Naive B cell (primary cell): ENCODE measurements around the gene RETSAT. TPM values are rescaled to one million over a fixed set of nuclear protein-coding genes. Genes with fewer than 3 reads are reported as not detected.
"Not testable (repeated sequence)": the region's sequence is repeated elsewhere in the genome, so short reads cannot be mapped to it uniquely, and the experiment has no call there.

ENCODE experiments used
- ATAC-seq, 2 donors: fragments of 150-1000 bp; cut with Tn5 transposase; 2 replicates each; pipeline ENCODE4 v1.10.0; 2021; ENCODE audit warnings: low read depth in 2 of 2, mild to moderate bottlenecking in 2 of 2, moderate library complexity in 2 of 2
- DNase-seq: peaks from one replicate; pipeline ENCODE4 v3.0.0; 2022
- H3K27ac Mint-ChIP-seq, 6 donors: one replicate each; pipeline ENCODE4 v1.8.0; 2020 to 2022; ENCODE audit warnings: mild to moderate bottlenecking in 6 of 6, mixed read lengths in 6 of 6, moderate library complexity in 5 of 6, inconsistent platforms in 2 of 6
- H3K27me3 Mint-ChIP-seq, 3 donors: one replicate each; pipeline ENCODE4 v1.8.0; 2021 to 2022; ENCODE audit warnings: mixed read lengths in 3 of 3, mild to moderate bottlenecking in 1 of 3
- H3K36me3 Mint-ChIP-seq, 2 donors: one replicate each; pipeline ENCODE4 v1.8.0; 2020 to 2022; ENCODE audit warnings: mixed read lengths in 2 of 2, inconsistent platforms in 1 of 2, mild to moderate bottlenecking in 1 of 2
- H3K4me1 Mint-ChIP-seq, 3 donors: one replicate each; pipeline ENCODE4 v1.8.0; 2020 to 2022; ENCODE audit warnings: mixed read lengths in 3 of 3, inconsistent platforms in 1 of 3, mild to moderate bottlenecking in 1 of 3, moderate library complexity in 1 of 3
- H3K4me3 Mint-ChIP-seq, 8 donors: one replicate each; pipeline ENCODE4 v1.8.0; 2020 to 2022; ENCODE audit warnings: mild to moderate bottlenecking in 8 of 8, mixed read lengths in 8 of 8, moderate library complexity in 8 of 8, inconsistent platforms in 2 of 8
- H3K9me3 Mint-ChIP-seq, 7 donors: one replicate each; pipeline ENCODE4 v1.8.0; 2020 to 2022; ENCODE audit warnings: mixed read lengths in 7 of 7, mild to moderate bottlenecking in 5 of 7, inconsistent platforms in 2 of 7, moderate library complexity in 1 of 7
- polyA plus RNA-seq, 6 donors: library from polyadenylated mRNA; unstranded; fragments of 300-500 nt; fragmentation: Illumina TruSeq; gene quantifications; one replicate each; pipeline ENCODE4 v1.2.3, GENCODE V29; 2021; ENCODE audit warnings: low read depth in 6 of 6

Gene RETSAT
- polyA plus RNA-seq, 6 donors from 2014 or later: 4.4 to 8.7 (median 6.8) TPM

DNA sequence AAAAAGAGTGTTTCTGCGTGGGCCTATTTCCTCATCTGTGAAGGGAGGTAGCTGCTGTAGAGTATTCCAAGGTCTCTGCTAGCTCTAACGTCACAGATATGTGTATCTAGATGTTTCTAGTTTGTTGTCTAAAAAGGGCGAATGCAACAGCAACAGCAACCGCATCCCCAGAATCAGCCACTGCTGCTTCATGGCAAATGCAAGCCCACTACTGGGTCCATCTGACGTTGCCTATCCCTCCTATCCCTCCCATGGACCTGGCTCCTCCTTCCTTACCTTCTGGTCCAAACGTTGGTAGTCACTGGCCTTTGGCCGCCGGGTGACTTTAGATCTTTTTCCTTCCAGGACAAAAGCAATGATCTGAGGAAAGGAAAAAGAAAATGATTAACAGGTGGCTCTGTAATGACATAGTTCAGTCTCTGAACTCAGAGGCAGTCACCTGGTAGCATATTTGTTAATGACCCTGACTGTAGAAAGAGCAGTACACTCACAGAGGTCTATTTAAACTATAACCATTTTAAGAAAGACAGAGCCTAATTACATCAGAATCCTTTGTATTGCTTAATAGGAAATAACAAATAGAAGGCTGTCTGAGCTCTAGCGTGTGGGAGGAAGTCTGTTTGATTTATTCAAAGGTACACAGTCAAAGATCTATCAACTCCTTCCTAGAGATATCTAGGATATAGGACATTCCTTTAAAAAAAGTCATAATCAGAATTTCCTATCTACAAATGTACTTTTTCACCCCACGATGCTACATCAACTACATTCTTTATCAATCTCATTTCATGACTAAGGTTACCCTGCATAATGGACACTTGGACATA lies 29.5 kb downstream of the RETSAT start:
- DNase-seq: no peak
- H3K27me3 Mint-ChIP-seq: no peaks in the 10 kb centered on the region
- peak overlapping the region; percentile 95 to 99 (median 98) for H3K4me3 Mint-ChIP-seq
- H3K4me1 Mint-ChIP-seq: peaks cover 67 to 91% (median 86%) of the 10 kb centered on the region in 3 donors
- peaks cover 24 to 37% of the 10 kb centered on the region in 2 donors for H3K36me3 Mint-ChIP-seq
- peak overlapping the region in 4 of 6 donors; percentile 81 to 99 (median 93) for H3K27ac Mint-ChIP-seq
- no peak for ATAC-seq
- no peaks in the 10 kb centered on the region for H3K9me3 Mint-ChIP-seq

DNA sequence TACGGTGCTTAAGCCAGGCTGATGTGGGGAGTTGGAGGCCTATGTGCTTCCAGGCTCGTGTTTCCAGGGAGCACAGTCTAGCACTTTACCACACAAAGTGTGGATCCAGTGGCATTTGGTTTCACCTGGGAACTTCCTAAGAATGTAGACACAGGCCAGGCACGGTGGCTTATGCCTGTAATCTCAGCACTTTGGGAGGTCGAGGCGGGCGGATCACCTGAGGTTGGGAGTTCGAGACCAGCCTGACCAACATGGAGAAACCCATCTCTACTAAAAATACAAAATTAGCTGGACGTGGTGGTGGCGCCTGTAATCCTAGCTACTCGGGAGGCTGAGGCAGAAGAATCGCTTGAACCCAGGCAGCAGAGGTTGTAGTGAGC lies 30.4 kb downstream of the RETSAT start:
- H3K4me1 Mint-ChIP-seq: peaks cover 72 to 95% (median 94%) of the 10 kb centered on the region in 3 donors
- H3K9me3 Mint-ChIP-seq, ATAC-seq, DNase-seq, H3K27me3 Mint-ChIP-seq: not testable (repeated sequence)
- peak overlapping the region in 2 of 6 donors; percentile 44 to 87 for H3K27ac Mint-ChIP-seq
- H3K4me3 Mint-ChIP-seq: peak overlapping the region in 7 of 8 donors; percentile 24 to 99 (median 39)
- H3K36me3 Mint-ChIP-seq: peaks cover 30 to 41% of the 10 kb centered on the region in 2 donors

DNA sequence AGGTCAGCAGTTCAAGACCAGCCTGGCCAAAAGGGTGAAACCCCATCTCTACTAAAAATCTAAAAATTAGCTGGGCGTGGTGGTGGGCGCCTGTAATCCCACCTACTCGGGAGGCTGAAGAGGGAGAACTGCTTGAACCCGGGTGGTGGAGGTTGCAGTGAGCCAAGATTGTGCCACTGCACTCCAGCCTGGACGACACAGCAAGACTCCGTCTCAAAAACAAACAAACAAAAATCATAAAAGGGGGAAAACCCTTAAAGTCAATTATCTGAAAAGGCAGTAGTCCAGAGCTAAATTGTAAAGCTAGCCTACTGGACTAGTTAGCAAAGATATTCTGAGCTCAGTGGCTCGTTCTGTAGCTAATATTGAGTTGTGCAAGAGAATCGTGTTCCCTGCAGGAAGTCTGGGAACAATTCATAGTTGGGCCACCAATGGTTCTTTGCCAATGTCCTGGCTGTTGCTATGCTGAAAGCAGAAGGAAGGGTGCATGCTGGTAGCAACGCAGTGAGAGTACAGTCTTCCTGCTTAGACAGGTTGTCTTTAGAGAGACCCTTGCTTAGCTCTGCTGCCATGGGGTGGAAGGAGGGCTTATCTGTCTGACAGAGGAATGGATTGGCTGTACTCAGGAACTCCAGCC lies 30.9 kb downstream of the RETSAT start:
- Mint-ChIP-seq H3K27ac (peak overlapping the region in 1 of 6 donors; percentile 66), H3K9me3 (no peaks in the 10 kb centered on the region), H3K36me3 (peaks cover 30 to 45% of the 10 kb centered on the region in 2 donors), H3K4me3 (peak overlapping the region; percentile 24 to 99 (median 38)), H3K27me3 (no peaks in the 10 kb centered on the region), H3K4me1 (peaks cover 74 to 95% (median 94%) of the 10 kb centered on the region in 3 donors)
- DNase-seq (no peak), ATAC-seq (no peak)

DNA sequence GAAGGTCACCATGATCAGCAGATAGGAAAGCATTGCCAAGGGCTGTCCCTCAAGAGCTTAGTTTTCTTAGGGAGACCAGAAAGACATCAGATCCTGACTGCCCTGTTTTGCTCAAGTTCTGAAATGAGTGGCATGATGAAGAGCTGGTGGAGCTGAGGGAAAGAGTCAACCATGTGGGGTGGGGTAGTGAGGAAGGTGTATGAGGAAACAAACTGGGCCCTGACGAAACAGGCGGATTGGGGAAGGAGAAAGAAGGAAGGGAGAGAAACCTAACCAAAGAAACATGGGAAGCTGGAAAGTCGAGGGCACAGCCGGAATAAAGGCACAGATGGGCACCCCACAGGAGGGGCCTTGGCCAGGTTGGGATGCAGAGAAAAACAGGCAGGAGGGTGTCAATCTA lies 34.5 kb downstream of the RETSAT start:
- ATAC-seq: no peak
- Mint-ChIP-seq H3K27me3 (no peaks in the 10 kb centered on the region), H3K9me3 (no peaks in the 10 kb centered on the region), H3K4me3 (peak overlapping the region in 1 of 8 donors; percentile 16), H3K36me3 (peaks cover 27 to 39% of the 10 kb centered on the region in 2 donors), H3K27ac (peak overlapping the region in 5 of 6 donors; percentile 44 to 95 (median 52)), H3K4me1 (peaks cover 49 to 71% (median 61%) of the 10 kb centered on the region in 3 donors)
- no peak for DNase-seq

DNA sequence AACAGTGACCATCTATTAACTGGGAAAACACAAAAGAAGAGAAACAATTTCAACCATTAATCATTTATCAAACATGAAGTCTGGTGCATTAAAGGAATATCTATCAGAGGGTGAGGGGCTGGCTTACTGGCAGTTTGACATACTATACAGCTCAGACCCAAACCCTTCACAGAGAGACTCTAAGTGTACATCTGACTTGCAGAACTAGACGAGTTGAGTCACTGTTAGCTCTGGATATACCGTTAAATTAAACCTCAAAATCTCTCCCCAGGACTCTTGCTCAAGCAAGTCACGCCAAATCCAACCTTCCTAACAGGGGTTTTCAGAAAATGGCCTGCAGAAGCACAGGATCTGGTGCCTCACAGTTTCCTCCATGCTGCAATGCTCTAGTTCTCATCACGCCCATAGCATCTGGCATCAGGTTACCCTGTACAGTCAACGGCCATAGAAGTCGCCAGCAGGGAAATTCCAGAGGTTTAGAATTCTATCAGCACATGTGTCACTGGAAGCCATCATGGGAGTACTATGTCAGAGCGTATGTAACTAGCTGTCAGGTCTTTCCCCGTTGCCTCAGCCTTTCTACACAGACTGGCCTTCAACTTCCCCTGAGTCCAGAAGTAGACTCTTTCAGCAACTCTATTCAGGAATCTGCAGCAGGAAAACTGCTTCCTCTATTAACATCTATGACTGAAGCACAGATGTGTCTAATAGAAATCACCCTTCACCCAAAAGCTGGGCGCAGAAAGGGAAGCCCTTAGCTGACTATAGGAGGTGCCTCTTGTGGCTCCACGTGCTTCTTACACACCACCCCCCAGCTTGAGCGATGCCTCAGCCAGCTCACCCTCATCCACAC lies 35.9 kb downstream of the RETSAT start:
- peaks cover 27 to 36% of the 10 kb centered on the region in 2 donors for H3K36me3 Mint-ChIP-seq
- H3K4me3 Mint-ChIP-seq: no peak overlapping the region
- H3K27ac Mint-ChIP-seq: peak overlapping the region in 2 of 6 donors; percentile 40 to 56
- no peaks in the 10 kb centered on the region for H3K9me3 Mint-ChIP-seq
- H3K27me3 Mint-ChIP-seq: no peaks in the 10 kb centered on the region
- ATAC-seq (no peak), DNase-seq (no peak)
- peaks cover 46 to 62% (median 51%) of the 10 kb centered on the region in 3 donors for H3K4me1 Mint-ChIP-seq

DNA sequence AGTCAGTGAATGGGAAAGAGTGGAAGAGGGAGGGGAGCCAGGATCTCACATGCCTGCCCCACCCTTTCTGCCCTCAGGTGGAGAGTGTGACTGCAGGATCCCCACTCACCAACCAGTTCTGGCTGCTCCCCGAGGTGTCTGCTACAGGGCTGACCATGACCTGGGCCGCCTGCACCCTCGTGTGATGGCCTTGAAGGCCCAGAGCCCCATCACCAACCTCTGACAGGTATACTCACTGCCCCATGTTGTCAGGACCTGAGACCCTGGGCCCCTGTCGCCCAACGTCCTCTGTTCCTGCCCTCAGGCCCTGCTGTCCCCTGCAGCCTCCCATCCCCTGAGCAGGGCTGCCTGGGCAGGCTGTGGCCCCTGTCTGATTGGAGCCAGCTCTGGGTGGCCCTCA lies 38.4 kb downstream of the RETSAT start:
- H3K27me3 Mint-ChIP-seq, H3K9me3 Mint-ChIP-seq, DNase-seq, ATAC-seq, H3K4me3 Mint-ChIP-seq: not testable (repeated sequence)
- peaks cover 29 to 41% (median 30%) of the 10 kb centered on the region in 3 donors for H3K4me1 Mint-ChIP-seq
- peak overlapping the region in 2 of 6 donors; percentile 66 to 72 for H3K27ac Mint-ChIP-seq
- peaks cover 19 to 24% of the 10 kb centered on the region in 2 donors for H3K36me3 Mint-ChIP-seq

DNA sequence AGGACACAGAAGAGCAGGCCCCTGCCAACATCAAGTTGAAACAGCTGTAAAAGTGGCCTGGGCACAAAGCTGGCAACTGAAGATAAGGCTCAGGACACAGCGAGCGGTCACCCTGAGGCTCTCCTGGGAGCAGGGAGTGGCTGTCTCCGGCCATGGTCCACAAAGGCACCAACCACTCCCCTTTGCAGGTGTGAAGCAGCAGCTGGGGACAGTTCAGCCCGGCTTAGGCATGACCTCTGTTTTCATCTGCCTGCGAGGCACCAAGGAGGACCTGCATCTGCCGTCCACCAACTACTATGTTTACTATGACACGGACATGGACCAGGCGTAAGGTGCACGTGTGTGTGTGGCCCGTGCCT lies 39.5 kb downstream of the RETSAT start:
- no peaks in the 10 kb centered on the region for H3K9me3 Mint-ChIP-seq
- DNase-seq: no peak
- peaks cover 9 to 13% of the 10 kb centered on the region in 2 donors for H3K36me3 Mint-ChIP-seq
- peaks cover 23 to 36% (median 26%) of the 10 kb centered on the region in 3 donors for H3K4me1 Mint-ChIP-seq
- H3K27me3 Mint-ChIP-seq: no peaks in the 10 kb centered on the region
- H3K27ac Mint-ChIP-seq: peak overlapping the region in 3 of 6 donors; percentile 15 to 40 (median 23)
- no peak for ATAC-seq
- no peak overlapping the region for H3K4me3 Mint-ChIP-seq

DNA sequence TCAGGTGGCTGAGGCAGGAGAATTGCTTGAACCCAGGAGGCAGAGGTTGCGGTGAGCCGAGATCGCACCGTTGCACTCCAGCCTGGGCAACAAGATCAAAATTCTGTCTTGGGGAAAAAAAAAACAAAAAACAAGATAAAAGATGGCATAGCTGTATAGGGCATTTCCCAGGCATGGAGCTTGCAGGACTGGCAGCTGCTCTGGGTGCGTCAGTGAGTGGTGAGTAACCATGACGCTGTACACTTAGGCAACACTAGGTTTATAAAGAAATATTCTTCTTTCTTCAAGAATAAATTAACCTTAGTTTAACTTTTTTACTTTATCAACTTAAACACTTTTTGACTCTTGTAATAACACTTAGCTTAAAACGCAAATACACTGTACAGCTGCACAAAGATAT lies 41.9 kb downstream of the RETSAT start:
- Mint-ChIP-seq H3K36me3 (peaks cover 0 to 6% of the 10 kb centered on the region in 2 donors), H3K27me3 (no peaks in the 10 kb centered on the region), H3K4me3 (no peak overlapping the region), H3K4me1 (peaks cover 27 to 36% (median 28%) of the 10 kb centered on the region in 3 donors), H3K27ac (peak overlapping the region in 2 of 6 donors; percentile 38 to 56), H3K9me3 (no peaks in the 10 kb centered on the region)
- ATAC-seq (no peak), DNase-seq (no peak)

DNA sequence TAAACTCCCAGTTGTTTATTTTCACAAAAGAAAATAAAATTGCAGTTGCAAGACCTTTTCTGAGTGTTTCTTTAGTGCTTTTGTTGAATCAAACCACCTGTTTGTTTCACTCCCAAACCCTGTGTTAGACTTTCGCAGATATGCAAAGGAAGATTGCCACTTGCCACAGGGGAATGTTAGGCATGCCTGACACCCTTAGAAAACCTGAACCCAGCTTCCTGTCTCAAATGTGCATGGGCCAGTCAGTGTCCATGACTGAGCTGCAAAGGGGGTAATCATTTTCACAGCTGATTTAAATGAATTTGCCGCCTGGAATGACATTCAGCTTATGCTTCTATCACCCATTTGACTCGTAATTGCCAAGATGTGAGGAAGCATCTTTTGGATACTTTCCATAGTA lies 44.0 kb downstream of the RETSAT start:
- Mint-ChIP-seq H3K4me3 (peak overlapping the region in 7 of 8 donors; percentile 51 to 87 (median 79)), H3K27me3 (peaks cover 0 to 3% (median 0%) of the 10 kb centered on the region in 3 donors), H3K4me1 (peaks cover 26 to 33% (median 28%) of the 10 kb centered on the region in 3 donors), H3K27ac (peak overlapping the region in 5 of 6 donors; percentile 51 to 97 (median 95)), H3K9me3 (no peaks in the 10 kb centered on the region), H3K36me3 (no peaks in the 10 kb centered on the region)
- ATAC-seq: no peak
- DNase-seq: no peak

DNA sequence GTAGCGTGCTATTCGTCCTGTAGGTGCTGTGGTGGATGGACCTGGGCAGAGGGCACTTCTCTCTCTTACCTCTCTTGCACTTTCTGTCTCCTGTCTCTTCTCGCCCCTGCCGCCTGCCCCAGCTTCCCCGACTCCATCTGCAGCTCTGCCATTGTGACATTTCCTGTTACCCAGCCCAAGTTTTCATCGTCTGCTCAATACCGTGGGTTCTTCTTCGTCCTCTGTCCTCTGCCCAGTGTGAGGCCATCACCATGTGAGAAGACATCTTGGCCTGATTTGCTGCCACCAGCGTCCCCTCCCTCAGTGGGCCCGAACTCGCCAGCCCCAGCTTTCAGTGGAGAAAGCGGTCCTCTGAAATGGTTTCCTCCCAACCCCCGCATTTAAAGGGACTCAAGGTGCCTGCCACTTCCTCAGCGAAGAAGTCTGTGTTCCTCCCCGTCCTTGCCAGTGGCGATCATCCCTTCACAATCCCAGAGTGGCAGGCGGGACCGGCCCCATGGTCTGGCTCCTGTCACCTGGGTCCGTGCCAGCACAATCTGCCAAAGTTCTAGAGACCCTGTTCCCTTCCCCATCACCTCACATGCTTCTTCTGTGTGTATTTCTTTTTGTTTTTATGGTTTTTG lies 44.5 kb downstream of the RETSAT start:
- no peaks in the 10 kb centered on the region for H3K9me3 Mint-ChIP-seq
- no peaks in the 10 kb centered on the region for H3K36me3 Mint-ChIP-seq
- peak overlapping the region; percentile 51 to 87 (median 81) for H3K4me3 Mint-ChIP-seq
- peaks cover 0 to 6% (median 0%) of the 10 kb centered on the region in 3 donors for H3K27me3 Mint-ChIP-seq
- peaks cover 28 to 33% (median 28%) of the 10 kb centered on the region in 3 donors for H3K4me1 Mint-ChIP-seq
- peak overlapping the region; percentile 39 to 97 (median 83) for H3K27ac Mint-ChIP-seq
- ATAC-seq (peak; percentile 51 to 59), DNase-seq (no peak)

DNA sequence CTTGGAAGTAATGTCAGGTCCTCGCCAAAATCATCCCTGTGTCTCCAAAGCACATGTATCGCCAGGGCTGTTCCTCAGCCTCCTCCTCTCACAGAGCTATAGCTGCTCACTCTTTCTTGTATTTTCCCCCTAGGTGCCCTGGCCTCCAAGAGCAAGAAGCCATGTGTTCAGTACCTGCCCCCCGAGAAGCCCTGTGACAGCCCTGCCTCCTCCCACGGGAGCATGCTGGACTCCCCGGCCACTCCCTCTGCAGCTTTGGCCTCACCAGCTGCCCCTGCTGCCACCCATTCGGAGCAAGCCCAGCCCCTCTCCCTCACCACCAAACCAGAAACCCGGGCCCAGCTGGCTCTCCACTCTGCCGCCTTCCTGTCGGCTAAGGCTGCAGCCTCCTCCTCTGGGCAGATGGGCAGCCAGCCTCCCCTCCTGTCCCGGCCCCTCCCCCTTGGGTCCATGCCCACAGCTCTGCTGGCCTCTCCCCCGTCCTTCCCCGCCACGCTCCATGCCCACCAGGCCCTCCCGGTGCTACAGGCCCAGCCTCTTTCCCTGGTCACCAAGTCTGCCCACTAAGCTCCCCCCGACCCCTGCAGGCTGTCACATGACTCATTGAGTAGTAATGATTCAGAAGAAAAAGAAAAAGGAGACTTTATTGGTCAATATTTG lies 45.3 kb downstream of the RETSAT start:
- H3K4me3 Mint-ChIP-seq: peak overlapping the region; percentile 56 to 87 (median 78)
- peaks cover 0 to 11% (median 6%) of the 10 kb centered on the region in 3 donors for H3K27me3 Mint-ChIP-seq
- H3K27ac Mint-ChIP-seq: peak overlapping the region; percentile 61 to 97 (median 93)
- no peaks in the 10 kb centered on the region for H3K36me3 Mint-ChIP-seq
- peak; percentile 16 to 34 for ATAC-seq
- no peak for DNase-seq
- H3K9me3 Mint-ChIP-seq: no peaks in the 10 kb centered on the region
- peaks cover 24 to 29% (median 28%) of the 10 kb centered on the region in 3 donors for H3K4me1 Mint-ChIP-seq

DNA sequence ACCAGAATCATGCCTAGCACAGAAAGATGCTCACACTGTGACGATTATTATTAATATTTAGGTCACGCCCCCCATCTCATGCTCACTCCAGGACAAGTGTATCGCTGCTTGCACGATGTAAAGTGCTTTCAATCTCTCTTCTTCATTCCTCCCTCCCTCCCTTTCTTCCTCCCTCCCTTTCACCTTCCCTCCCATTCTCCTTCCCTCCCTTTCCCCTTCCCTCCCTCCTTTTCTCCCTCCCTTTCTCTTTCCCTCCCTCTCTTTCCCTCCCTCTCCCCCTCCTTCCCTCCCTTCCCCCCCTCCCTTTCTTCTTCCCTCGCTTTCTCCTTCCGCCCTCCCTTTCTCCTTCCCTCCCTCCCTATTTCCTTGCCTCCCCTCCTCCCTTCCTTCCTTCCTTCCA lies 46.1 kb downstream of the RETSAT start:
- DNase-seq (no peak), ATAC-seq (no peak)
- peaks cover 23 to 29% (median 24%) of the 10 kb centered on the region in 3 donors for H3K4me1 Mint-ChIP-seq
- H3K36me3 Mint-ChIP-seq: no peaks in the 10 kb centered on the region
- H3K27ac Mint-ChIP-seq: peak overlapping the region in 3 of 6 donors; percentile 6 to 71 (median 22)
- H3K4me3 Mint-ChIP-seq: peak overlapping the region in 3 of 8 donors; percentile 16 to 56 (median 16)
- H3K9me3 Mint-ChIP-seq: no peaks in the 10 kb centered on the region
- peaks cover 0 to 15% (median 11%) of the 10 kb centered on the region in 3 donors for H3K27me3 Mint-ChIP-seq
